HG02852 (cell line): Measurements from ENCODE around the gene PCGF3.

Source experiments
- ATAC-seq: cut with Tn5 transposase; IDR thresholded peaks from one replicate; pipeline ENCODE4 v1.9.1; 2021; ENCODE audit warnings: mild to moderate bottlenecking, moderate library complexity; ENCODE audit not compliant: unreplicated experiment

PCGF3 gene

GRCh38 chr4:703336-704197 is 2.1 kb upstream of the PCGF3 start:
- no peak for ATAC-seq

- ATAC-seq: no peak
These were observed 1.3 kb upstream of the PCGF3 start for GRCh38 chr4:704198-704891.

- no peak for ATAC-seq
These were observed 708 bp upstream of the PCGF3 start for GRCh38 chr4:704971-705277.

- ATAC-seq: peak; percentile 0
These were observed 526 bp downstream of the PCGF3 start for GRCh38 chr4:706083-706633.

GRCh38 chr4:706834-707598 is 1.4 kb downstream of the PCGF3 start:
- no peak for ATAC-seq

GRCh38 chr4:707929-708630 is 2.4 kb downstream of the PCGF3 start:
- no peak for ATAC-seq

GRCh38 chr4:708631-708933 is 3.0 kb downstream of the PCGF3 start:
- no peak for ATAC-seq

- ATAC-seq: no peak
These were observed 3.7 kb downstream of the PCGF3 start for GRCh38 chr4:709348-709747.

- no peak for ATAC-seq
These were observed 4.5 kb downstream of the PCGF3 start for GRCh38 chr4:710116-710515.

- ATAC-seq: no peak
These were observed 5.3 kb downstream of the PCGF3 start for GRCh38 chr4:710916-711315.

GRCh38 chr4:712093-712492 is 6.5 kb downstream of the PCGF3 start:
- no peak for ATAC-seq

GRCh38 chr4:712916-713632 is 7.4 kb downstream of the PCGF3 start:
- ATAC-seq: no peak

GRCh38 chr4:714087-714486 is 8.5 kb downstream of the PCGF3 start:
- no peak for ATAC-seq

- ATAC-seq: no peak
These were observed 12.1 kb downstream of the PCGF3 start for GRCh38 chr4:717601-718320.

GRCh38 chr4:718460-718859 is 12.8 kb downstream of the PCGF3 start:
- no peak for ATAC-seq

- ATAC-seq: no peak
These were observed 14.7 kb downstream of the PCGF3 start for GRCh38 chr4:720111-720860.

- no peak for ATAC-seq
These were observed 15.9 kb downstream of the PCGF3 start for GRCh38 chr4:721261-722168.

GRCh38 chr4:722169-722725 is 16.6 kb downstream of the PCGF3 start:
- ATAC-seq: no peak
